Neural progenitor cell (in vitro differentiated cells): Measurements from ENCODE around the gene DHRS7.

ENCODE experiments used
- EZH2 ChIP-seq: fragments of 200-600 bp; sonication (generic); IDR thresholded peaks from 2 replicates; pipeline ENCODE4 v1.6.1; 2017; ENCODE audit warnings: antibody characterized with exemption, mild to moderate bottlenecking, moderate library complexity
- EZH2phosphoT487 ChIP-seq: fragments of 200-600 bp; sonication (generic); IDR thresholded peaks from 2 replicates; pipeline ENCODE4 v1.6.1; 2017; ENCODE audit warnings: antibody characterized with exemption
- TF ChIP-seq, protein P1 (sequence below): fragments of 200-600 bp; sonication (generic); IDR thresholded peaks from 2 replicates; pipeline ENCODE4 v1.5.1; 2017; ENCODE audit warnings: antibody characterized with exemption, mild to moderate bottlenecking

DNA sequence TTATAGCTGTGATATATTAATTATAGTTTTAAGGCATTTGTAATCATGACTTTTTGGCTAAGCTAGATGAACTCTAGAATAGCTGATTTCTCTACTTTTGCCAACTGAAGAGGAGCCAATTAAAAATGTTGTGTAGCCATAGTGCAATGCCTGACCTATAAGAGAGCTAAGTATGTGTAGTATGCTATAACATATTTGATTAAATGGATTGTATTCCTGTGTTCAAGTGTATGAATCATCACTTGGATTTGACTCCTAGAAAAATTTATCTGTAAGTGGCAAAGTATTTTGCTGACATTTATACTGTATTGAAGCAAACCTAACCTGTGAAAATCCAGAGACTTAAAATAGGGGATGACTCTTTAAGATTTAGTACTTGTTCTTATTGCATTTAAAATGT is 39.3 kb downstream of the DHRS7 start:
- TF ChIP-seq EZH2 (no peak), EZH2phosphoT487 (no peak)
- TF ChIP-seq, protein P1, sequence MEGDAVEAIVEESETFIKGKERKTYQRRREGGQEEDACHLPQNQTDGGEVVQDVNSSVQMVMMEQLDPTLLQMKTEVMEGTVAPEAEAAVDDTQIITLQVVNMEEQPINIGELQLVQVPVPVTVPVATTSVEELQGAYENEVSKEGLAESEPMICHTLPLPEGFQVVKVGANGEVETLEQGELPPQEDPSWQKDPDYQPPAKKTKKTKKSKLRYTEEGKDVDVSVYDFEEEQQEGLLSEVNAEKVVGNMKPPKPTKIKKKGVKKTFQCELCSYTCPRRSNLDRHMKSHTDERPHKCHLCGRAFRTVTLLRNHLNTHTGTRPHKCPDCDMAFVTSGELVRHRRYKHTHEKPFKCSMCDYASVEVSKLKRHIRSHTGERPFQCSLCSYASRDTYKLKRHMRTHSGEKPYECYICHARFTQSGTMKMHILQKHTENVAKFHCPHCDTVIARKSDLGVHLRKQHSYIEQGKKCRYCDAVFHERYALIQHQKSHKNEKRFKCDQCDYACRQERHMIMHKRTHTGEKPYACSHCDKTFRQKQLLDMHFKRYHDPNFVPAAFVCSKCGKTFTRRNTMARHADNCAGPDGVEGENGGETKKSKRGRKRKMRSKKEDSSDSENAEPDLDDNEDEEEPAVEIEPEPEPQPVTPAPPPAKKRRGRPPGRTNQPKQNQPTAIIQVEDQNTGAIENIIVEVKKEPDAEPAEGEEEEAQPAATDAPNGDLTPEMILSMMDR = no peak
